Adrenal gland (tissue), 12 donors: ENCODE results near the gene TCEA2. TPM values are rescaled to one million over a fixed set of nuclear protein-coding genes. Genes with fewer than 3 reads are reported as not detected.
A peak's percentile ranks its signal among the peaks of the same experiment; 100 is the strongest.

Experiments
- DNase-seq, 7 donors: peaks; one replicate each; pipeline ENCODE4 v3.0.0-alpha.2; 2019 to 2020
- H3K27ac ChIP-seq, 5 donors: fragments of 200-600 bp; sonication (generic) in 4 of 5; 1 replicate in 3 of 5; 2 replicates in 2 of 5; pipeline versions ENCODE4 v1.5.1 to v1.8.0; 2016 to 2020; ENCODE audit warnings: mild to moderate bottlenecking in 1 of 5
- H3K27me3 ChIP-seq: fragments of 200-600 bp; 2 replicates; pipeline ENCODE4 v1.8.0; 2021
- H3K36me3 ChIP-seq, 2 donors: fragments of 200-600 bp; replicated peaks in 1 of 2; 1 replicate in 1 of 2; 2 replicates in 1 of 2; pipeline versions ENCODE4 v1.5.1 to v1.8.0; 2018 to 2022
- H3K4me1 ChIP-seq, 2 donors: fragments of 200-600 bp; replicated peaks in 1 of 2; 1 replicate in 1 of 2; 2 replicates in 1 of 2; pipeline versions ENCODE4 v1.5.1 to v1.8.0; 2018 to 2021
- H3K4me3 ChIP-seq, 4 donors: fragments of 200-600 bp; sonication (generic) in 3 of 4; one replicate each; pipeline ENCODE4 v1.5.1; 2016 to 2018
- H3K9me3 ChIP-seq, 3 donors: fragments of 200-600 bp; sonication (generic) in 1 of 3; replicated peaks in 1 of 3; 1 replicate in 2 of 3; 2 replicates in 1 of 3; pipeline versions ENCODE4 v1.5.1 to v1.8.0; 2016 to 2021
- CTCF ChIP-seq, 6 experiments: fragments of 450-650 bp in 4 of 6; fragments of 200-600 bp in 2 of 6; sonication (generic) in 1 of 6; IDR thresholded peaks; 1 replicate in 5 of 6; 2 replicates in 1 of 6; pipeline versions ENCODE4 v1.5.1 to v1.8.0; 2016 to 2021; ENCODE audit warnings: antibody characterized with exemption in 6 of 6, mild to moderate bottlenecking in 2 of 6, moderate library complexity in 1 of 6
- POLR2A ChIP-seq, 2 donors: fragments of 450-650 bp; IDR thresholded peaks; one replicate each; pipeline ENCODE4 v1.6.1; 2017; ENCODE audit warnings: antibody characterized with exemption in 2 of 2, mild to moderate bottlenecking in 2 of 2, moderate library complexity in 1 of 2
- WGBS, 4 donors: extraction: QIAGEN DNeasy Blood & Tissue Kit in 2 of 4; methylation state at CpG; one replicate each; pipeline versions ENCODE4 v1.1.5 to v1.1.7; 2013 to 2017; 5-methylcytosine and 5-hydroxymethylcytosine counted together
- intact Hi-C, 2 donors: fragments of 100-400 bp; cut with DNase I; formaldehyde crosslinking; loops; one replicate each; pipeline versions ENCODE4 v1.14.1 to v1.15.0; 2022 to 2023
- polyA plus RNA-seq, 3 donors: library from polyadenylated mRNA; stranded (reverse); fragments of 200-250 nt in 2 of 3; fragments of 350-450 nt in 1 of 3; fragmentation: Illumina TruSeq in 1 of 3; extraction: RNeasy Lipid Tissue Mini Kit (QIAGEN cat#74804) in 1 of 3; gene quantifications; one replicate each; pipeline ENCODE4 v1.2.3, GENCODE V29; 2013 to 2014
- total RNA-seq, 9 donors: library from RNA; depleted of rRNA in 4 of 9; stranded (reverse); fragments of >200 nt in 4 of 9; fragments of 120-200 nt in 1 of 9; fragmentation: NEBNext Ultra II Directional in 1 of 9; extraction: Animal tissue kit (Norgen Biotek cat#: 25700) in 1 of 9; gene quantifications; one replicate each; pipeline versions ENCODE4 v1.1.0 to v1.2.4, GENCODE V29; 2013 to 2023
- donor health status: healthy with polysubstance abuse.
- donor health status: Bipolar disorder and iron deficiency.
- donor health status: DM: yes; HTN: yes; CAD: no.
- donor health status: DM: no; HTN: no; CAD: no.
- donor health status: DM: no; HTN: no; CAD: no.
- donor health status: DM: yes; HTN: yes; CAD: no.

TCEA2 gene
- total and polyA plus RNA-seq, 12 donors, result 12.6 to 184 (median 53.7) TPM

DNA sequence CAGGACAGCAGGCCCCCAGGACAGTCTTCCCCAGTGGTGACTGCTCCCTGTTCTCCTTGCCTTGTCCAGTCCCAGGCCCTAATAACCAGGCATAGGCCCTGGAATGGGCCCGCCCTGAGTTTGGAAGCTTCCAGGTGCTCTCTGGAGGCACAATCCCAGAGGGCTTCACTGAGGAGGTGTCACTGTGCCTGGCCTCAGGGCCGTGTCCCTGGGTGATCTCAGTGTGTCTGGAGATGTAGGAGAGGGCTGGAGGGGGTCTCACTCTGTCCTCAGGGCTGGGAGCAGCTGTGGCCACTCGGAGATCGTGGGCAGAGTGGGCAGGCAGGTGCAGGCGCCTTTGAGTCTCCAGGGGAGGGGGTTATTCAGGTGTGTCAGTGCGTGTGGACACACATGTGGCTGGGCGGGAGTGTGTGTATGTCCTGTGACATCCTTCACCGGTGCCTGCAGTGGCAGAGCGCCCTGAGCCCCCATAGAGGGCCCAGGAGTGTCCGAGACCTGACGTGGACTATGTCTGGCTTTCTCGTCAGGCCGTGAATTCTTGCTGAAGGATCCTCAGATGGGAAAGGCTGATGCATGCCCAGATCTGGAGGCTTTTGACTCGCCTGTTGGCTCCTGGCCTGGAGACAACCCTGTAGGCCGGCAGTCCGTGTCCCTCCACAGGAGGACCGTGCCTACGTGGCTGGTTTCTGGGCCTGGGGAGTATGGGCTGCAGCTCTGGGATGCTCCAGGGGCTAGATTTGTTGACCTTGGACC lies 49.9 kb downstream of the TCEA2 start:
- peak in 4 of 7 donors; percentile 2 to 37 (median 8) for DNase-seq

DNA sequence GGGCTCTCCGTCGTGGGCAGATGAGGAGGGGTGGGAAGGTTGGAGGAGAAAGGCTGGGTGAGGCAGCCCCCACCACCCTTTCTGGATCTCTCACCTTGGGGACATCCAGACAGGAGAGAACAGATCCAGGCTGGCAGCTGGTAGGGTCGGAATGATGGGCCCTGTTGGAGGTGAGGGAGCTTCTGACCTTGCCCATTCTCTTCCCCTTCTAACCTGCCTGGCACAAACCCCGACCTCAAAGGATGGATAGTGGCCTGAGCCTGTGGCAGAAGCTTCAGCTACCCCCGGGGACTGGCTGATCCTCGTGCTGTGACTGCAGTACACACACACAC lies 50.4 kb downstream of the TCEA2 start:
- 59 to 73% (median 65%) methylated on average over 2 to 6 of the region's 6 CpGs for WGBS, 4 donors
- no peak overlapping the region for H3K4me3 ChIP-seq
- TF ChIP-seq CTCF (IDR thresholded peaks at IDR 0.05), result no peak
- TF ChIP-seq POLR2A (IDR thresholded peaks at IDR 0.05), result no peak
- no peaks in the 10 kb centered on the region for H3K4me1 ChIP-seq
- intact Hi-C loops, result loop anchor here (5.0 to 10.0 kb wide), 2 partner anchors 66 to 79 kb away; partner anchors contain the start of genes C20orf204 (in 1 of the 2) and SOX18 (in 1 of the 2)
- no peaks in the 10 kb centered on the region for H3K27me3 ChIP-seq
- no peaks in the 10 kb centered on the region for H3K9me3 ChIP-seq
- no peaks in the 10 kb centered on the region for H3K36me3 ChIP-seq
- peak overlapping the region in 1 of 5 donors; percentile 69 for H3K27ac ChIP-seq
- DNase-seq, result peak in 2 of 7 donors; percentile 1 to 3

More for the DNA sequence above, 49.9 kb downstream of the TCEA2 start:
- H3K27me3 ChIP-seq, result no peaks in the 10 kb centered on the region
- 75 to 82% (median 81%) methylated on average over 10 to 18 of the region's 18 CpGs for WGBS, 4 donors
- TF ChIP-seq POLR2A (IDR thresholded peaks at IDR 0.05) (no peak), CTCF (IDR thresholded peaks at IDR 0.05) (no peak)
- intact Hi-C loops, result loop anchor here (5.0 to 10.0 kb wide), 2 partner anchors 66 to 78 kb away; partner anchors contain the start of genes C20orf204 (in 1 of the 2) and SOX18 (in 1 of the 2)
- H3K27ac ChIP-seq, result peak overlapping the region in 1 of 5 donors; percentile 69
- no peak overlapping the region for H3K4me3 ChIP-seq
- no peaks in the 10 kb centered on the region for H3K36me3 ChIP-seq
- no peaks in the 10 kb centered on the region for H3K9me3 ChIP-seq
- no peaks in the 10 kb centered on the region for H3K4me1 ChIP-seq

DNA sequence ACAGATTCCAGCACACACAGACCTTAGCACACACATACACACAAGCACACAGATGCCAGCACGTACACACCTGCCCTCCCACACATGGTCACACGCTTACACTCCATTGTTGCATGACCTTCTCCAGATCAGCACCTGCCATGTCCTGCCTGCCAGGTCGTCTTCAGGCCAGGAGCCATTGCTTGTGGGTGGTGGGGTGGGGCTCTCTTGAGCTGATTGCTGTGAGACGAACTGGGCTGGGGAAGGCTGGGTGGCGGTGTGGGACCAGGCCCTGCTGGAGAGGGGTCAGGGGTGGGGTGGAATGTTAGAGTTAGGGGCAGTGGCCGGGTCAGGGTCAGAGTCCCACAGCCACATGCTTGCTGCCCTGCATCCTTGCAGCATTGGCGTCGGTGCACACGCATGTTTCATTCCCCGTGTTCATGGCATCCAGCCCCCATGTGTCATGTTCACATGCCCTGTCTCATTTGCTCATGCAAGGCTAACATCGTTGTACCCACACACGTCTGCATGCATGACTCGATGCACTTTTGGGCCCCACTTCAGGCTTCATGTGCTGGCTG lies 50.9 kb downstream of the TCEA2 start:
- WGBS, 4 donors, result 76 to 84% (median 84%) methylated on average over 8 to 13 of the region's 13 CpGs
- intact Hi-C loops, result loop anchor here (5.0 to 10.0 kb wide), 2 partner anchors 67 to 79 kb away; partner anchors contain the start of genes C20orf204 (in 1 of the 2) and SOX18 (in 1 of the 2)
- TF ChIP-seq CTCF (IDR thresholded peaks at IDR 0.05) (no peak), POLR2A (IDR thresholded peaks at IDR 0.05) (no peak)
- no peaks in the 10 kb centered on the region for H3K36me3 ChIP-seq
- H3K27me3 ChIP-seq, result no peaks in the 10 kb centered on the region
- no peak overlapping the region for H3K4me3 ChIP-seq
- DNase-seq, result peak in 4 of 7 donors; percentile 3 to 45 (median 7)
- H3K27ac ChIP-seq, result no peak overlapping the region
- no peaks in the 10 kb centered on the region for H3K4me1 ChIP-seq
- H3K9me3 ChIP-seq, result no peaks in the 10 kb centered on the region

DNA sequence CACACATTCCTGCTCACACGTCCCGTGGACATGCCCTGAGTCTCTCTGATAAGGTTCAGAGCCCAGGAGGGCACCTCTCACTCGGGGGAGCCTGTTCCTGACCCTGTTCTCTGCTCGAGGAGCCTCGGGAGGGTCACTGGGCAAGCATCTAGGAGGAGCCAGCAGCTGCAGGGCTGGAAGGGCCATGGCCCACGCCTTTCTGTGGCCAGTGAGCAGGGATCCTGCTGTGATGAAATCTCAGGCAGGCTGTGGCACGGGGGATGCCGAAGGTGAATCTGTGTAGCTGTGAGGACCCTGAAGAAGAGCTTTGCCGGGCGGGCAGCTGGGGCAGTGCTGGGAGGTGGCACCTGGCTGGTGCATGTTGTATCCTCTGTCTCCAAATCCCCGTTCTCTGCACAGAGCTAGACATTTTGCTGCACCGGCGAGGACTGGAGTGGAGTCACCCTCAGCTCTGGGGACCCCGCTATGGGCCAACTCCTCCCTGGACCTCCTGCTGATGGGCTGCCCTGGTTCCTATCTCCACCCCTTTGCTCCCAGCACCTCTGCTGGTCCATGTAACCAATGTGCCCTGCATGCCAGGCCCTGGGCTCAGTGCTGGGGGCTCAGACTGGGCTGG lies 51.5 kb downstream of the TCEA2 start:
- Histone ChIP-seq H3K27ac (no peak overlapping the region), H3K4me3 (no peak overlapping the region), H3K9me3 (no peaks in the 10 kb centered on the region), H3K4me1 (no peaks in the 10 kb centered on the region), H3K36me3 (no peaks in the 10 kb centered on the region), H3K27me3 (no peaks in the 10 kb centered on the region)
- TF ChIP-seq CTCF (IDR thresholded peaks at IDR 0.05) (no peak), POLR2A (IDR thresholded peaks at IDR 0.05) (no peak)
- intact Hi-C loops, result loop anchor here (5.0 to 10.0 kb wide), 2 partner anchors 67 to 80 kb away; partner anchors contain the start of genes C20orf204 (in 1 of the 2) and SOX18 (in 1 of the 2)
- DNase-seq, result peak in 4 of 7 donors; percentile 3 to 44 (median 9)
- 66 to 85% (median 77%) methylated on average over 7 to 14 of the region's 14 CpGs for WGBS, 4 donors
